ENCODE measurements around the gene IVL. TPM values are rescaled to one million over a fixed set of nuclear protein-coding genes. Genes with fewer than 3 reads are reported as not detected.

The IVL gene
- total and polyA plus RNA-seq, 2 donors (not counting 3 experiments of a cell fraction or from before 2014, with no cell fraction given), result not detected

GRCh38 chr1:152942161-152942560 is 33.8 kb downstream of the IVL start:
- Histone ChIP-seq H3K36me3 (ENCODE audit: control insufficient read depth in 2 of 2, extremely low read depth in 1 of 2, insufficient read depth in 2 of 2, low read length in 2 of 2) (no peaks in the 10 kb centered on the region), H3K79me2 (ENCODE audit: control insufficient read depth, insufficient read depth, low read length) (no peaks in the 10 kb centered on the region), H3K9me3 (replicated peaks; ENCODE audit: control insufficient read depth, insufficient read depth, low read length) (no peaks in the 10 kb centered on the region), H3K9me1 (replicated peaks; ENCODE audit: control insufficient read depth, extremely low read depth, insufficient read depth, low read length) (no peaks in the 10 kb centered on the region), H3K4me1 (ENCODE audit: control insufficient read depth, extremely low read depth, insufficient read depth, low read length) (no peaks in the 10 kb centered on the region), H3K4me3 (replicated peaks in 1 of 3; ENCODE audit: insufficient read depth in 1 of 3, low read depth in 1 of 3, low read length in 3 of 3) (no peak overlapping the region), H2AFZ (ENCODE audit: low read depth, low read length) (no peak overlapping the region), H3K27me3 (ENCODE audit: control insufficient read depth in 2 of 2, insufficient read depth in 2 of 2, low read length in 2 of 2) (no peaks in the 10 kb centered on the region), H3K9ac (replicated peaks; ENCODE audit: extremely low read depth, insufficient read depth, low read length) (no peak overlapping the region), H3K27ac (ENCODE audit: insufficient read depth, low read depth, low read length) (no peak overlapping the region), H4K20me1 (replicated peaks; ENCODE audit: control insufficient read depth, extremely low read depth, insufficient read depth, low read length) (no peaks in the 10 kb centered on the region), H3K4me2 (ENCODE audit: insufficient read depth, low read length) (no peak overlapping the region)
- dilution Hi-C loops (cut with MboI; ENCODE audit: extremely low pct_ligation_motif_present, low sequenced_read_pairs) (no loop called here), intact Hi-C loops (cut with micrococcal nuclease) (no loop called here)
- ChIA-PET CTCF (no interaction called here), POLR2A (no interaction called here)
- no peak for FAIRE-seq
- TF ChIP-seq POLR2AphosphoS5 (IDR thresholded peaks at IDR 0.05; ENCODE audit: insufficient read depth, low read depth, low read length) (no peak), GATA2 (IDR thresholded peaks at IDR 0.05; ENCODE audit: insufficient read depth, insufficient read length, low read depth, low read length) (no peak), EZH2 (IDR thresholded peaks at IDR 0.05; ENCODE audit: borderline replicate concordance, low read depth, low read length, severe bottlenecking) (no peak), CTCF (IDR thresholded peaks at IDR 0.05; ENCODE audit: extremely low read depth in 1 of 2, insufficient read depth in 1 of 2, low read depth in 1 of 2, low read length in 2 of 2) (no peak), FOS (IDR thresholded peaks at IDR 0.05; ENCODE audit: borderline replicate concordance, insufficient read depth, low read length) (no peak)
- DNase-seq (ENCODE audit: low read depth, low spot score), result no peak
- BruUV-seq (replicated peaks), result no TSS peak

GRCh38 chr1:152946248-152946647 is 37.9 kb downstream of the IVL start:
- no peak overlapping the region for H2AFZ ChIP-seq (ENCODE audit: low read depth, low read length)
- H3K9me3 ChIP-seq (replicated peaks; ENCODE audit: control insufficient read depth, insufficient read depth, low read length), result no peaks in the 10 kb centered on the region
- no peaks in the 10 kb centered on the region for H4K20me1 ChIP-seq (replicated peaks; ENCODE audit: control insufficient read depth, extremely low read depth, insufficient read depth, low read length)
- dilution Hi-C loops (cut with MboI; ENCODE audit: extremely low pct_ligation_motif_present, low sequenced_read_pairs), result no loop called here
- TF ChIP-seq POLR2AphosphoS5 (IDR thresholded peaks at IDR 0.05; ENCODE audit: insufficient read depth, low read depth, low read length) (no peak), MAX (IDR thresholded peaks at IDR 0.05; ENCODE audit: insufficient read depth, insufficient read length) (no peak), MYC (IDR thresholded peaks at IDR 0.05; ENCODE audit: low read depth, low read length) (no peak), EZH2 (IDR thresholded peaks at IDR 0.05; ENCODE audit: borderline replicate concordance, low read depth, low read length, severe bottlenecking) (no peak), GATA2 (IDR thresholded peaks at IDR 0.05; ENCODE audit: insufficient read depth, insufficient read length, low read depth, low read length) (no peak), JUN (IDR thresholded peaks at IDR 0.05; ENCODE audit: borderline replicate concordance, insufficient read depth, insufficient read length, low read depth) (no peak), FOS (IDR thresholded peaks at IDR 0.05; ENCODE audit: borderline replicate concordance, insufficient read depth, low read length) (no peak), CTCF (IDR thresholded peaks at IDR 0.05; ENCODE audit: extremely low read depth in 1 of 2, insufficient read depth in 1 of 2, low read depth in 1 of 2, low read length in 2 of 2) (no peak), POLR2A (IDR thresholded peaks at IDR 0.05; ENCODE audit: low read depth, low read length) (no peak)
- DNase-seq (ENCODE audit: low read depth, low spot score) (no peak), FAIRE-seq (no peak)
- no peaks in the 10 kb centered on the region for H3K27me3 ChIP-seq (ENCODE audit: control insufficient read depth in 2 of 2, insufficient read depth in 2 of 2, low read length in 2 of 2)
- H3K79me2 ChIP-seq (ENCODE audit: control insufficient read depth, insufficient read depth, low read length), result no peaks in the 10 kb centered on the region
- no peaks in the 10 kb centered on the region for H3K36me3 ChIP-seq (ENCODE audit: control insufficient read depth in 2 of 2, extremely low read depth in 1 of 2, insufficient read depth in 2 of 2, low read length in 2 of 2)
- H3K27ac ChIP-seq (ENCODE audit: insufficient read depth, low read depth, low read length), result no peak overlapping the region
- no peak overlapping the region for H3K9ac ChIP-seq (replicated peaks; ENCODE audit: extremely low read depth, insufficient read depth, low read length)
- H3K4me1 ChIP-seq (ENCODE audit: control insufficient read depth, extremely low read depth, insufficient read depth, low read length), result no peaks in the 10 kb centered on the region
- POLR2A ChIA-PET, result no interaction called here
- CTCF ChIA-PET, result no interaction called here
- BruUV-seq (replicated peaks), result no TSS peak
- no peak overlapping the region for H3K4me2 ChIP-seq (ENCODE audit: insufficient read depth, low read length)
- H3K9me1 ChIP-seq (replicated peaks; ENCODE audit: control insufficient read depth, extremely low read depth, insufficient read depth, low read length), result no peaks in the 10 kb centered on the region
- intact Hi-C loops (cut with micrococcal nuclease), result no loop called here
- H3K4me3 ChIP-seq (replicated peaks in 1 of 3; ENCODE audit: insufficient read depth in 1 of 3, low read depth in 1 of 3, low read length in 3 of 3), result no peak overlapping the region

Data from endothelial cell of umbilical vein (primary cell).